Measurements from ENCODE around the gene SGSM2.

Gene SGSM2

DNA sequence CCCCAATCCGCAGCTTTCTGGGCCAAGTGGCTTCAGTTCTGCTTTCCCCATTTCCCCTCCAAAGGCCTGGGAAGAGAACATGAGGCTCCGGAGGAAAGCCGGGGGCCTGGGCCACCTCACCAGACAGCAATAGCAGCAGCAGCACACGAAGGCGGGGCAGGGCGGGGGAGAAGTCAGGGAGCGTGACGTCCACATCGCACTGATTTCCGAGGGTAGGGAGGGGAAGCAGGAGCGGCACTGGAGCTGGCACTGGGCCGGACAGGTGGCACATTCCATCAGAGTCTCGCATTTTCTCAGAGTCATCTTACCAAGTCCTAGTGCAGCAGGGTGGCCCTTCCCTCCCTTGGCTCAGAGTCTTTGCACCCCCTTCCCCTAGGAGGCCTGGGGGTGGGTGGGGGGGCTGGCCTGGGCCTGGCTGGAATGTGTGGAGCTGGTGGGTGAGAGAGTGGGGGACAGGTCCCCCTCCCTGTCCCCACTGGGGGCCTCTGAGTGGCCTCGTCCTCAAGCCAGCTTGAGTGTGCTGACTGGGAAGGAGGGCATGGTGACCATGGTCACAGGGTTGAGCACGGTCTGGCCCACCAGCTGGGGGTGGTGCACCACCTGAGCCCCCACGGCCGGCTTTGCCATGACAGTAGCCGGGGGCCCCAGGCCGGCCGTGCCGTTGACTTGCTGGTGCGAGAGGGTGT lies 49.2 kb downstream of the SGSM2 start:
- DNase-seq (ENCODE audit: low spot score): peak; percentile 83

GRCh38 chr17:2387086-2388019 lies 50.1 kb downstream of the SGSM2 start:
- DNase-seq (ENCODE audit: low spot score): no peak

DNA sequence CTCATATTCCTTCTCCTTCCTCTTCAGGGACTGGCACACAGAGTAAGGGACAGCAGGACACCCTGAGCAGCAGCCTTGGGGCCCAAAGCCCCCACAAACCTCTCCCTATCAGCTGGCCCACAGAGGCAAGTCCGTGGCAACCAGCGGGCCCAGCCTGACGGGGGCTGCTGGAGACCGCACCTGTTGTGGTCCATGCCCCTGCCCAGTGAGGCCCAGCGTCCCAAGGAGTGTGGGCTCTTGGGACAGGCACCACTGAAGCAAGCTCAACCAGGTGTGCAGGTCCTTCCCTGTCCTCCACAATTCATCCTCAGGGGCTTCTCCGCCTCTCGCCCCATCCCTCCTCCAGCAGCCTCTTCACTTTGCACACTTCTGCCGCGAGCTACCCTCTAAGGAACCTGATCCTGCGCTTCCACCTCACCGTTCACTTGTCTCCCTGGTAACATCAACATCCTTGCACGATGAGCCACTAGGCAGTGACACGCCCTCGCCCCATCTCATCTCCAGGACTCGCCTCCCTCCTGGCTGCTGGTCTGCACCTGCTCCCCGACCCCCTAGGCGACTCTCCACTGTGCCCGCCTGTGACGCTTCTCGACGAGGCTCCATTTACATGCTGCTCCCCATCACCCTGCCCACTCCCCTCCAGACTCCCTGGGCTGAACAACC lies 50.9 kb downstream of the SGSM2 start:
- DNase-seq (ENCODE audit: low spot score): no peak

DNA sequence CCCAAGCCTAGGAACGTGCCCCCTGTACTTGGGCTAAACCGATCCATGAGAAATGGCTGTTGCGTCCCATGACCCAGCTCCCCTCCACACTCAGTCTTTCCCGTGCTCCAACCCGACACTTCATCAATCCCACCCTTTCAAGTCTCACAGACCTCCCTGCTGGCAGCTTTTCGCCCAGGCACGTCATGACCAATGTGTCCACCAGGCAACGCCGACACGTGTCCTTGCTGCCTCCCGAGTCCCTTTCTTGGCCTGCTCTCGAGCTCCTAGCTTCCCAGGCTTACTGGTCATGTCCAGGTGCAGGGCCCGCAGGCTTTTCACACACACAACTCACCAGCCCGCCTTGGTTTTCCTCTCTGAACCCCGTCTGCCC lies 51.4 kb downstream of the SGSM2 start:
- no peak for DNase-seq (ENCODE audit: low spot score)

DNA sequence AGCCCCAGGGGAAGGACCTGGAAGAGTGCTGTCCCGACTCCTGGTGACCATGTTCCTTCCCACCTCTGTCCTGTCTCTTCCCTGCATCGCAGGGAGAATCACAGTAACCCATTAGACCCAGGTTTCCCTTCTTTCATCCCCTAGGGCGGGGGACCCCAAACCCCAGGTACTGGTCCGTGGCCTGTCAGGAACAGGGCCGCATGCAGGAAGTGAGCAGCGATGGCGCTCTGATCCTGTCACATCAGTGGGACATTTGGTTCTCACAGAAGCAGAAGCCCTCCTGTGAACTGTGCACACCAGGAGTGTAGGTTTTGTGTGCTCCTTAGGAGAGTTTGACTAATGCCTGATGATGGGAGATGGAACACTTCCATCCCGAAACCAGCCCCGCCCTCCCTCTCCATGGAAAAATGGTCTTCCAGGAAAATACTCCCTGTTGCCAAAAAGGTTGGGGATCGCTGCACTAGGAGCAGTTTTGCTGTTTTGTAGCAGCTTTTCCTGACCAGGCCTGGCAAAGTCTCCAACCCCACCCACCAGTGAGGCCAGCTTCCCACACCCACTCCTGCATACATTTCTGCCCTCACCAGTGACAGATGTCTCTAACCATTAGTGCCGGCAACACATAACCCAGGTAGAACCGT lies 53.0 kb downstream of the SGSM2 start:
- no peak for DNase-seq (ENCODE audit: low spot score)

GRCh38 chr17:2391597-2392251 lies 54.4 kb downstream of the SGSM2 start:
- no peak for DNase-seq (ENCODE audit: low spot score)

DNA sequence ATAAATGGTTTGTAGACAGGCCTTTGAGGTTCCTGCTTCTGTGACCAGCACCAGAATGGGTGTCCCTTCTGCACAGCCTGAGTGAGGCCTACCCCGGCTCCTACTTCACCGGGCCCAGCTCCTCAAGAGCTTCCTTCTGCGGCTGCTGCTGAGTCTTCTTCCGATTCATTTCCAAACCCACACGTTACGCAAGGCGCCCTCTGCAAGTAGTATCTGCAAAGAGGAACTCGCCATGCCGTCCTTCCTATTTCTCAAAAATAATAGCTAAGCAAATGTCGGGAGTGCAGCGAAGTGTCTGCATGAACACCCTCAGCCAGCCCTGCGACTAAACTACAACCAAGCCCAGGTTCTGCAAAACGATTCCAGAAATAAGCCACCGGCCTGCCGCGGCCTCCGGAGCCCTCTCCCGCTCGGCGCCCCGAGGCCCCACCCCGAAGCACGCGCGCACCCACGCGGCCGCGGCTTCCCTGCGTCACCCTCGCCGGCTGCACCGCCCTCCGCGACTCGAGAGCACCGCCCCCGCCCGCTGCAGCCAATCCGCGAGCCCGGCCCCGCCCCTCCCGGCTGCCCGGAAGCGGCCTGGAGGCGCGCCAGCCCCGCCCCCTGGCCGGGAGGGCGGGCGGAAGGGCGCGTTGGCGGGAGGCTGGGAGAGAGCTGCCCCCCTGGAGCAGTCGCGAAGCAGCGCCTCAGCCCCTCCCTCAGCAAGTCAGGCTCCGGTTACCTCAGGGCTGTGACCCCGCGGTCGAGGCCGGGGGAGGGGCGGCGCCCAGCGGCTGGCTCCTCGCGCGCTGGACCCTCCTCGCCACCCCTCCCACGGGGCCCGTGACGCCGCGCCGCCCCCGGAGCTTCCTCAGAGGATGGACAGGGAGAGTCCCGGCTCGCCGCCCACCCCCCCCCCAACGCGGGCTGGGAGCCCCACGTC lies 55.2 kb downstream of the SGSM2 start:
- DNase-seq (ENCODE audit: low spot score): peak; percentile 96

DNA sequence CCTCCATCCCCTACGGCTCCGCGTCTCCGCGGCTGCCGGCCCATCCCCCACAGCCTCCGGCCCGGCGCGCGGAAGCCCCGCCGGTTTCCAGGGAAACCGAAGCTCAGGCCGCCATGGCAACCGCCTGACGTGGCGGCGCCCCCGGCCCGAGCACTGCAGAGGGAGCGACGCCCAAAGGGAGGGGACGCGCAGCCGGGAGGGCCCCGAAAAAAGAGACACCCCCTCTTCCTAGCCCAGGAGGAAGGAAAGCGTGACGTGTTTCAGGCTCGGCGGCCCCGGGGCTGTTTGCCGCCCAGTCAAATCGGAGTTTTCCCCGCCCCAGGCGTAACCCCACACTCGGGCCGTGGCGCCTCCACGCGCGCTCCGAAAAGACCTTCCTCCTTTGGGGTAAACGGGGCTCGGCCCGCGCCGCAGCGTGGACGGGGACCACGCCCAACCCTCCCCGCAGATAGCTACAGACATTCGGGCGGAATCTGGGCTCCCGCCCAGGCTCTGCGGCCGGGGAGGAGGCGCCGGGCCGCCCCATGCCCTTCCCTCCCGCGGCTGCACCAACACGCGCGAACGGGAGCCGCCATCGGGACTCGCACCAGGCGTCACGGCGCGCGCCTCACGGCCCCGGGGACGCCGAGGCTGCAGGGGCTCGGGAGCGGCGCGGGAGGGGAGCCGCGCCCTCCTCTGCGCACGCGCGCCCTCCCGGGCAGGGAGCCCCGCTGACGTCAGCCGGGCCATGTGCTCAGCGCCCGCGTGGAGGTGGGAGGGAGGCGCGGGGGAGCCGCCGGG lies 56.1 kb downstream of the SGSM2 start:
- DNase-seq (ENCODE audit: low spot score): peak; percentile 91

DNA sequence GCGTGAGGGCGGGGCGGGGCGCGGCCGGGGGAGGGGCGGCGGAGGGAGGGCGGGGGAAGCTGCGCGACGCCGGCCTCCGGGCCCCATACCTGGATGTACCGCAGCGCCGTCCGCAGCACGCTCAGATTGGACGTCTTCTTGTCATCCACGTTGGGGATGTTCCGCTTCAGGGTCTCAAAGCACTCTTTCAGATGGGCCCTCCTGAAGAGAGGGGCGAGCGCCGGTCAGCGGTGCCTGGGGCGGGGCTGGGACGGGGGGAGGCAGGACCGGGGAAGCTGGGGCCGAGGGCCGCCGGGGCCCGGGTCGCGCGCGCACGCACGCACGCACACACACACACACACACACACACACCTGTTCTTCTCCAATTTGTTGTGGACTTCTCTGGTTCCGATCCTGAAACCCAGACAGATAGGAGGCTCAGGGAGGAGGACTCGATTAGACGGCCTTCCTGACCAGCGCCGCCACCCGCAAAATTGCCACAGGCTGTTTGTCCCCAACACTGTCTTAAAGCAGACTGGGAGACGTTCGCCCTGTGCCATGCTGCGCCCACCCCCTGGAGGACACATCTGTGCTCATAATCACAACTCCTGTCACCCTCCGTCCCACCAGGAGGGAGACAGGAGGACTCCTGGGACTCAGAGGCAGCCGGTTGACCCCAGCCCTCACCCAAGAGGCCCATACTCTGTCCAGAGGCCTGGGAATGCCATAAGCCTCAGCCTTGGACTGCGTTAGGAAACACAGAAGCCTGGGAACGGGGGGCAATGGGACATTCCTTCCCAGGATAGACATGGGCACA lies 56.9 kb downstream of the SGSM2 start:
- no peak for DNase-seq (ENCODE audit: low spot score)

GRCh38 chr17:2394775-2395201 lies 57.5 kb downstream of the SGSM2 start:
- no peak for DNase-seq (ENCODE audit: low spot score)

GRCh38 chr17:2395258-2396181 lies 58.2 kb downstream of the SGSM2 start:
- peak; percentile 77 for DNase-seq (ENCODE audit: low spot score)

DNA sequence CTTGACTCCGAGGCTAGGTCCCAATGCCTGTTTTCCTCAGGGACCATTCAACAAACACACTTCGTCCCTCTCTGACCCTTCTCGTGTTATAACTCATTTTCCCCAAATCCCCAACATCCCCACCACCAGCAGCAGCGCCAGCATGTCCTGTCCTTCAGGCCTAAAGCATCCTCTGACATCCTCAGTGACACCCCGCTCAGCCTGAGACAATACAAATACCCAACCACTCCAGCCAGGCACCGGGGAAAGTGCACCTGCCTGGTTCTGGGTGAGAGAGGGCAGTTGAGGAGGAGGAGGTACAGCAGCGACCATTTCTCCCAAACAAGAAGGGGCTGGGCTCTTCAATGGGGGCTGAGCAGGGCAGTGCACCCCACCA lies 58.9 kb downstream of the SGSM2 start:
- DNase-seq (ENCODE audit: low spot score): no peak

DNA sequence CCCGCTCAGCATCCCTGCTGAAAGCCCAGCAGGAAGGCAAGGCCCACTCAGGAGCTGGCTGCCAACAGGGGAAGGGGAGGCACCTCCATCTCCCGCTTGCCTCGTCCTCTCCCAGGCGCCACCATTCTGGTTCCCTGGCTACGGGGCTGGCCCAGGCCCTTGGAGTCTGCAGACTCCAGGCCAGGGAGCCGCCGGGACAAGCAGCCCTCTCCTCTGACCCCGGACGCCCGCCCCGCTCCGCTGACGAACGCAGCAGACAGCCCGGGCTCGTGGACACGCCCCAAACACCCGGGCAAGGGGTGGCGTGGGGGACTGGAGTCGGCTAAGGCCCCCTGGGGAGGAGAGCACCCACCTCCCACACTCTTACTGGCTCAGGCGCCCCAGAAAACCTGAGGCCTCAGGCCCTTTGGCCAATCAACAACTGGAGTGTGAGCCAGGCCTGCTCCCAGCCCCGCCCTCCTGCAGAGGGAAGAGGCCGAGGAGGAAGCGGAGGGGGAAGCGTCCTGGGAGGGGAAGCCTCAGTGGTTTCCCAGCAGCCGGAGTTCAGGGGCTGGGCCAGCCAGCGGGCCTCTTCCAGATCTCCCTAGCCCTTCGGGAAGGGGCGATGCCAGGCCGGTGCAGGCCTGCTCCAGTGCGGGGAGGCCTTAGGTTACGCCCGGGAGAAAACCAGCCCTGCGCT lies 59.4 kb downstream of the SGSM2 start:
- peak; percentile 98 for DNase-seq (ENCODE audit: low spot score)

DNA sequence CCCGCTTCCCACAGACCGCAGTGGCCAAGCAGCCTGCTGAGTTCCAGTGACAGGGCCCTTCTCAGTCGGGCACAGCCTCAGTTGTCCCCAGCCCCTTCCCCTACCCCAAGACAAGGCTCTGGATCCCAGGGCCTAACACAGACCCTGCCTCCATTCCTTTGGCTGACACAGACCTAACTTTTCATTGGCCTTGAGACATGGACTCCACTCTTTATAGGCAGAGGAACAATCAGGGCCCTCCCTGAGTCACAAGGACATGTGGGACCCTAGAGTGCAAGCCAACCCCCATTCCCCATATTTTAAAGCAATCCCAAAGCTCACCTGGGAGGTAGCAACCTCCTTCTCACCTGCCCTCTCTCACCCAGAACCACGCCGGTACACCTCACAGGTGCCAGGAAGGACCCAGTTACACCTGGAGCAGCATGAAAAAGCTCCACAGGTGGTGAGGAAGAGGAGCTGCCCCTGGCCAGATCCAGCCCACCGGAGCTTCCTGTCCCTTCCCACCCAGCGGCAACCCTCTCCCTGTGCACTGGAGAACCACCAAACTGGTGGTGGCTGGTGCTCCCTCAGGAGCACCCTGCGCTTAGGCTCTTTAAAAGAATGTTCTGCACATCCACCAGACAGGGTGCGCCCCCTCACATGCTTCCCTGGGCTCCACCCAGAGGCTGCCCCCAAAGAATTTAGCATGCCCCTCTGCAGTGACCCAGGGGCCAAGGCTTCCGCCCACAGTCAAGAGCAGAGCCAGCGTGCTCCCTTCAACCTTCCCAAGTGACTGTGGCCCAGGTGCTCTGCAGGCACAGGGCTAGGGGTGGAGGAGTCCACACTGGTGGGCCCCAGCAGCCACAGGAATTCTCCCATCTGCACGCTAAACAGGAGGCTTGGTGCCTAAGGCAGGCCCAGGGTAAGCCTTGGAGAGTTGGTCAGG lies 60.2 kb downstream of the SGSM2 start:
- no peak for DNase-seq (ENCODE audit: low spot score)

GRCh38 chr17:2398182-2398581 lies 60.9 kb downstream of the SGSM2 start:
- no peak for DNase-seq (ENCODE audit: low spot score)

Data from kidney tubule cell (primary cell).